IgD-negative memory B cell (primary cell): ENCODE measurements around the gene INTS6L. TPM values are rescaled to one million over a fixed set of nuclear protein-coding genes. Genes with fewer than 3 reads are reported as not detected.

Source experiments
- H3K27ac Mint-ChIP-seq, 3 donors: one replicate each; pipeline ENCODE4 v1.8.0; 2020 to 2022; ENCODE audit warnings: mild to moderate bottlenecking in 3 of 3, mixed read lengths in 3 of 3, moderate library complexity in 1 of 3
- H3K27me3 Mint-ChIP-seq: one replicate; pipeline ENCODE4 v1.8.0; 2021; ENCODE audit warnings: mixed read lengths
- H3K36me3 Mint-ChIP-seq: one replicate; pipeline ENCODE4 v1.8.0; 2020; ENCODE audit warnings: mild to moderate bottlenecking, mixed read lengths
- H3K4me1 Mint-ChIP-seq, 3 donors: one replicate each; pipeline ENCODE4 v1.8.0; 2020 to 2022; ENCODE audit warnings: mixed read lengths in 3 of 3, mild to moderate bottlenecking in 1 of 3
- H3K4me3 Mint-ChIP-seq, 4 donors: one replicate each; pipeline ENCODE4 v1.8.0; 2020 to 2022; ENCODE audit warnings: mild to moderate bottlenecking in 4 of 4, mixed read lengths in 4 of 4, moderate library complexity in 3 of 4
- H3K9me3 Mint-ChIP-seq, 3 donors: one replicate each; pipeline ENCODE4 v1.8.0; 2020 to 2021; ENCODE audit warnings: mixed read lengths in 3 of 3, mild to moderate bottlenecking in 1 of 3
- polyA plus RNA-seq: library from polyadenylated mRNA; unstranded; fragments of 300-500 nt; fragmentation: Illumina TruSeq; gene quantifications from one replicate; pipeline ENCODE4 v1.2.3, GENCODE V29; 2021

The INTS6L gene
- polyA plus RNA-seq, 1 donor from 2014 or later, result 5.2 TPM

DNA sequence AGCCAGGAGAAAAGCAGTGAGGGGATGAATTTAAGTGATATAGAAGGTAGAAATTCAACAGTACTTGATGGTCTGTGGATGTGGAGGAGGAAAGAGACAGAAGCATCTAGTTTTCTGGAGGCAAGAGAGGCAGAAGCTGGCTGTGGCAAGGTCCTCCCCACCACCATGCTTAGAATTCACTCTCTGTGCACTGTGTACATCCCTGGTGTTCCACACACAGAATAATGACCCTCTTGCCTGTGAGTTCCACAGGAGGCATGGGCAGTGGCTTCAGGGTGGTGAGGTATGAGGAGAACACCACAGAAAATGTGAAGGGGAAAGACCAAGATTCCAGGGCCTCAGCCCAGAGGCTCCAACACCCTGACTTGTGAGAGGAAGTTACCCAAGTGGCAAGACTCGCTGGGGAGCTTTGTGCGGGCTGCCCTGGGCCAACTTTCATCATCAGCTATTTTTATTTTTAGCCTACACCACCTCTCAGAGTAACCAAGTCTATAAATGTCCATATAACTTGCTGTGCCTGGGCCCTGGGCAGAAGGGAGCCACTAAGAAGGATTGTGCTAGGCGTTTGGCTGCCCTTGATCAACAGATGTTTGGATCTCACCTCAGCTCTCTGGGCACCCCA lies 7.8 kb upstream of the INTS6L start:
- Mint-ChIP-seq H3K36me3 (no peaks in the 10 kb centered on the region), H3K27me3 (peaks cover 6% of the 10 kb centered on the region), H3K4me3 (no peak overlapping the region), H3K9me3 (no peaks in the 10 kb centered on the region), H3K4me1 (peaks cover 0 to 2% (median 2%) of the 10 kb centered on the region in 3 donors), H3K27ac (no peak overlapping the region)

GRCh38 chrX:135513130-135513515 lies 7.3 kb upstream of the INTS6L start:
- peaks cover 0 to 2% (median 2%) of the 10 kb centered on the region in 3 donors for H3K4me1 Mint-ChIP-seq
- H3K27me3 Mint-ChIP-seq, result peaks cover 6% of the 10 kb centered on the region
- no peak overlapping the region for H3K4me3 Mint-ChIP-seq
- H3K36me3 Mint-ChIP-seq, result no peaks in the 10 kb centered on the region
- H3K27ac Mint-ChIP-seq, result no peak overlapping the region
- H3K9me3 Mint-ChIP-seq, result no peaks in the 10 kb centered on the region

- Mint-ChIP-seq H3K36me3 (no peaks in the 10 kb centered on the region), H3K4me3 (no peak overlapping the region), H3K4me1 (peaks cover 3 to 5% (median 4%) of the 10 kb centered on the region in 3 donors), H3K27me3 (peaks cover 2% of the 10 kb centered on the region), H3K27ac (peak overlapping the region in 1 of 3 donors; percentile 26), H3K9me3 (no peaks in the 10 kb centered on the region)
Observed at GRCh38 chrX:135516376-135516775, 4.1 kb upstream of the INTS6L start.

- Mint-ChIP-seq H3K9me3 (no peaks in the 10 kb centered on the region), H3K4me3 (no peak overlapping the region), H3K36me3 (no peaks in the 10 kb centered on the region), H3K27ac (no peak overlapping the region), H3K4me1 (peaks cover 3 to 10% (median 8%) of the 10 kb centered on the region in 3 donors), H3K27me3 (no peaks in the 10 kb centered on the region)
Observed at GRCh38 chrX:135518161-135518560, 2.3 kb upstream of the INTS6L start.

DNA sequence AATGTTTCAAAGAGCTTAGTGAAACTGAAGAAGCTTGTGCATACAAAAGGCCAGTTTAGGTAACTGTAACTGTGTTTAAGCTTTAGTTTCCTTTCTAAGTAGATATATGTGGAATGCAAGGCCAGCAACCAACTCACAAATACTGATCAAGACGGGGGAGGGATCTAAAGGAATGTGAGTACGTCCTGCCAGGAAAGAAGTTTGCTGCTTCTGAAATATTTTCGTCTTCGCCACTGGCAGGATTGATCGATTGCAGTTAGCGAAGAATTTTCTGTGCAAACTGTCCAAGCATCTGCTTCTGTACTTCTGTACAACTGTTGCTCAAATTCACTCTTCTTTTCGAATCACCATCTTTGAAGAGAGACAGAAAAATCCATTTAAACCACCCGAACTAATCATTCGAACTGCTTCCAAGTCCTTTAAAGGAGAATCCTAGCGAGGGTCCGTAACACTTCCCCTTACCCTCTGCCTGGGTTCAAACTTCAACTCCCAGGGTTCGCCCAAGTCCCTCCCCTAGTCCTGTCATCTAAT lies 373 bp upstream of the INTS6L start:
- Mint-ChIP-seq H3K27me3 (no peaks in the 10 kb centered on the region), H3K27ac (peak overlapping the region; percentile 87 to 99 (median 95)), H3K4me1 (peaks cover 10% of the 10 kb centered on the region in 3 donors), H3K36me3 (peaks cover 2% of the 10 kb centered on the region), H3K4me3 (peak overlapping the region; percentile 94 to 98 (median 96)), H3K9me3 (no peaks in the 10 kb centered on the region)

DNA sequence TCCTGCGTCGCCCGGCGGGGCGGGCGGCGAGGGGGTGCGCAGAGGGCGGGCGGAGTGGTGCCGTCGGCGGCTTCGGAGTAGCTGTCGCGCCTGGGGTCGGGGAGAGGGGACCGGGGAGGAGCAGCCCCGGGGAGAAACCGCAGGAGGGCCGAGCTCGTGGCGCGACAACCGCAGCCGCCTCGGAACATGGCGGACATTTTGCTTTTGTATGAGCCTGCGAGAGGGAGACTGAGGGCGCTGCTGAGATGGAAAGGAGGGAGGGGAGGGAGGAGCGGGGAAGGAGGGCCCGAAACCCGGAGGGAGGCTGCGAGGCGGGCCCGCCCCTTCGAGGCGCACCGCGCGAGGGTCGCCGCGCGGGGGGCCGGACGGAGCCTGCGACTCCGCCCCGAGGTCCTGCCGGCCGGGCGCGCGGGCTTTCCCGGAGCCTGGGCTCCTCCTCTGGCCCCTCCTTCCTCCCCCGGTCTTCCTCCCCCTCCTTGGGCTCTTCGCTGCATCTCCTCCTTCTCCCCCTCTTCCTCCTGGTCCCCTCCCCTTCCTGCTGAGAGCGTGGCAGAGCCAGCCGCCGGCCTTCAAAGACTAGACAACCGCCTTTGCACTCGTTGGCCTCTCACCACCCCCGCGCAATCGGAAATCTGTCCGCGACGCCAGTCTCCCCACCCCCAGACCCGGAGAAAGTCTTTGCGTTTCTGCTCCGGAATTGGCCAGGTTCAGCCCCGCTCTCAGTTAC lies 1.1 kb downstream of the INTS6L start:
- Mint-ChIP-seq H3K27me3 (no peaks in the 10 kb centered on the region), H3K4me1 (peaks cover 10 to 13% (median 11%) of the 10 kb centered on the region in 3 donors), H3K4me3 (peak overlapping the region; percentile 94 to 97 (median 96)), H3K27ac (peak overlapping the region; percentile 87 to 99 (median 96)), H3K9me3 (no peaks in the 10 kb centered on the region), H3K36me3 (peaks cover 2% of the 10 kb centered on the region)

- Mint-ChIP-seq H3K36me3 (peaks cover 2% of the 10 kb centered on the region), H3K4me1 (peaks cover 10 to 13% (median 11%) of the 10 kb centered on the region in 3 donors), H3K4me3 (peak overlapping the region; percentile 85 to 95 (median 94)), H3K27ac (peak overlapping the region; percentile 83 to 96 (median 87)), H3K27me3 (no peaks in the 10 kb centered on the region), H3K9me3 (no peaks in the 10 kb centered on the region)
Observed at GRCh38 chrX:135522132-135522530, 1.7 kb downstream of the INTS6L start.

- H3K4me1 Mint-ChIP-seq, result peaks cover 10 to 16% (median 11%) of the 10 kb centered on the region in 3 donors
- H3K4me3 Mint-ChIP-seq, result peak overlapping the region in 2 of 4 donors; percentile 14 to 94
- no peaks in the 10 kb centered on the region for H3K9me3 Mint-ChIP-seq
- peak overlapping the region in 2 of 3 donors; percentile 83 to 87 for H3K27ac Mint-ChIP-seq
- H3K27me3 Mint-ChIP-seq, result no peaks in the 10 kb centered on the region
- peaks cover 2% of the 10 kb centered on the region for H3K36me3 Mint-ChIP-seq
Observed at GRCh38 chrX:135522878-135523693, 2.6 kb downstream of the INTS6L start.

GRCh38 chrX:135528254-135528653 lies 7.8 kb downstream of the INTS6L start:
- Mint-ChIP-seq H3K27me3 (no peaks in the 10 kb centered on the region), H3K27ac (no peak overlapping the region), H3K9me3 (no peaks in the 10 kb centered on the region), H3K36me3 (peaks cover 2% of the 10 kb centered on the region), H3K4me3 (no peak overlapping the region), H3K4me1 (peaks cover 10 to 25% (median 17%) of the 10 kb centered on the region in 3 donors)

DNA sequence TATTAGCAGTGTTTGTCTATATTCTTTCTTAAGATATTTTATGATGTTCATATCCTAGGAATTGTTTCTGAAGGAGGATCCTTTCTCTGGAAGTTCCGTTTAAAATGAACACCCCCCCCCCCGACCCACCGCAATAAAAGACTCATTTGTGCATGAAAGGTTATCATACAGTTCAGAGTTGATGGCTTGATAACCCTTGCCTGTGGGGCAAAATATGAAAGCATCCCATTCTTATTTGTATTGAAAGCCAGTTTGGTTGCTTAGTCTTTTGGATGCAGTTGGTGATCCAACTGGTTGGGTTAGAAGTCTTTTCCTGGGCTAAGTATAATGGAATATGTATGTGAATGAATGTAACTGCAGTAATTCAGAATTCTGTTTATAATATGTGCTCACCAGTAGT lies 8.3 kb downstream of the INTS6L start:
- H3K27ac Mint-ChIP-seq, result no peak overlapping the region
- H3K4me1 Mint-ChIP-seq, result peaks cover 10 to 25% (median 17%) of the 10 kb centered on the region in 3 donors
- peaks cover 2% of the 10 kb centered on the region for H3K36me3 Mint-ChIP-seq

DNA sequence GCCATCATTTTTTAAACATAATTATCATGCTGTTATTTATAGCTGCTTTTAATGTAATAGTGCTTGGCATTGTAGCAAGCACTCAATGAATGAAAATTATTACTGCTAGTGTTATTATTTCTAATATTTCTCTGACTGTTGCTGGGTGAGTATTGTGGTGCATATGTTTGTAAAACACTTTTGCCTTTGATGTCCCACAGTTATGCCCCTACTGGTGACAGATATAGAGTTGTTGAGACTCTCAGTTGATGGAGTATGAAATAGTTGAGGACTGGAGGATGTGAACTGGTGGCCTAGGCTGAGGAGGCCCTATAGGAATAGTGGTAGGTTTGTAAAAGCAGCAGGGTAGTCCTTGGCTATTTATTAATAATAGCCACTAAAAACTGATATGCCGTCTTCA lies 9.6 kb downstream of the INTS6L start:
- Mint-ChIP-seq H3K27ac (no peak overlapping the region), H3K4me1 (peaks cover 3 to 27% (median 22%) of the 10 kb centered on the region in 3 donors), H3K4me3 (no peak overlapping the region), H3K36me3 (no peaks in the 10 kb centered on the region), H3K9me3 (peaks cover 0 to 3% (median 0%) of the 10 kb centered on the region in 3 donors), H3K27me3 (no peaks in the 10 kb centered on the region)

More for the DNA sequence above, 8.3 kb downstream of the INTS6L start:
- no peak overlapping the region for H3K4me3 Mint-ChIP-seq
- H3K27me3 Mint-ChIP-seq, result no peaks in the 10 kb centered on the region
- no peaks in the 10 kb centered on the region for H3K9me3 Mint-ChIP-seq

DNA sequence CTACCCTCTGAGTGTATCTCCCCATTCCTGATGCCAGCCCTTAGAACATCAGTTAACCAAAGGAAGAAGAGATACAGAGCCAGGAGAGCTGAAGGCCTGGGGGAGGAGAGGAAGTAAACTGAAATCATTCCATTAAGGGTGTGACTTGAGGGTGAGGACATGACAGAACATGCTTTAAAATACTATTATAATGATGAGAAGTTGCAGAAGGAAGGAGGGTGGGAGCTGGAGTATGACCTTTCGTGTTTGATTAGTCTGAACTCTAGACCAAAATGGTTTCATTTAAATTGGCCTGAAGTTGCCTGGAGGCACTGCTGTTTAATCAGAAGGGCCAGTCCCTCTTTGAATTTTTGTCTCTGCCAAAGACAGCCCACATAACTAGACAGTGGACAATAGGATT lies 11.4 kb downstream of the INTS6L start:
- H3K9me3 Mint-ChIP-seq, result peaks cover 0 to 3% (median 0%) of the 10 kb centered on the region in 3 donors
- no peaks in the 10 kb centered on the region for H3K27me3 Mint-ChIP-seq
- no peak overlapping the region for H3K4me3 Mint-ChIP-seq
- no peaks in the 10 kb centered on the region for H3K36me3 Mint-ChIP-seq
- H3K27ac Mint-ChIP-seq, result no peak overlapping the region
- peaks cover 2 to 33% (median 24%) of the 10 kb centered on the region in 3 donors for H3K4me1 Mint-ChIP-seq

- peaks cover 14 to 33% (median 27%) of the 10 kb centered on the region in 3 donors for H3K4me1 Mint-ChIP-seq
- H3K27me3 Mint-ChIP-seq, result no peaks in the 10 kb centered on the region
- H3K9me3 Mint-ChIP-seq, result peaks cover 0 to 3% (median 0%) of the 10 kb centered on the region in 3 donors
- H3K4me3 Mint-ChIP-seq, result no peak overlapping the region
- H3K36me3 Mint-ChIP-seq, result no peaks in the 10 kb centered on the region
- peak overlapping the region in 1 of 3 donors; percentile 7 for H3K27ac Mint-ChIP-seq
Observed at GRCh38 chrX:135535077-135535940, 14.8 kb downstream of the INTS6L start.

DNA sequence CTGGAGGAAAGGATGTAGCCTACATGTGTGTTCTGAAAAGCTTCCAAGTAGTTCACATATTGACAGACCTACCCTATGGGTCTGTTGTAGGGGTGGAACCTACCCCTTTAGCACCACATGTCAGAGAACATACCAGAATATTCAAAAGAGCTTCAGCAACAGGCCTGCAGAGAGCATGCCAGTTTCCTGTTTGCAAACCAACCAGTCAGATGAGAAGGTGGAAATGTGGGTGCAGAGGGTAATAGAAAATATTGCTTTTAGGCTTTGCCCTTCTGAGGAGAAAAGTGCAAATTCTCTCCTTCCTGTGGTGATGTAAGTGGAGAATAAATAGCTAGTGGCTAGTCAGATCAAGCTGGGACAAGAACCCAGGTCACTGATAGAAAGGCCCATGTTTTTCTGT lies 16.4 kb downstream of the INTS6L start:
- Mint-ChIP-seq H3K27ac (peak overlapping the region in 2 of 3 donors; percentile 25 to 61), H3K4me1 (peaks cover 17 to 25% (median 23%) of the 10 kb centered on the region in 3 donors), H3K27me3 (peaks cover 1% of the 10 kb centered on the region), H3K4me3 (peak overlapping the region in 1 of 4 donors; percentile 2), H3K36me3 (no peaks in the 10 kb centered on the region), H3K9me3 (peaks cover 0 to 3% (median 0%) of the 10 kb centered on the region in 3 donors)
